ENCODE data around the gene ZSCAN9.

Gene ZSCAN9

GRCh38 chr6:28263922-28264321 lies 38.8 kb downstream of the ZSCAN9 start:
- Mint-ChIP-seq H3K36me3 (ENCODE audit: insufficient read depth) (no peaks in the 10 kb centered on the region), H3K9me3 (no peaks in the 10 kb centered on the region), H3K27me3 (peaks cover 21% of the 10 kb centered on the region), H3K4me3 (no peak overlapping the region), H3K4me1 (no peaks in the 10 kb centered on the region), H3K27ac (ENCODE audit: low read depth) (no peak overlapping the region)
- ATAC-seq (replicated peaks; ENCODE audit: extremely low read depth, poor library complexity, severe bottlenecking), result no peak
- no peak for DNase-seq (ENCODE audit: low spot score in 2 of 2)

GRCh38 chr6:28264834-28265401 lies 39.8 kb downstream of the ZSCAN9 start:
- H3K9me3 Mint-ChIP-seq, result no peaks in the 10 kb centered on the region
- DNase-seq (ENCODE audit: low spot score in 2 of 2), result no peak
- no peak for ATAC-seq (replicated peaks; ENCODE audit: extremely low read depth, poor library complexity, severe bottlenecking)
- peaks cover 14% of the 10 kb centered on the region for H3K27me3 Mint-ChIP-seq
- H3K36me3 Mint-ChIP-seq (ENCODE audit: insufficient read depth), result no peaks in the 10 kb centered on the region
- no peak overlapping the region for H3K4me3 Mint-ChIP-seq
- H3K4me1 Mint-ChIP-seq, result no peaks in the 10 kb centered on the region
- no peak overlapping the region for H3K27ac Mint-ChIP-seq (ENCODE audit: low read depth)

DNA sequence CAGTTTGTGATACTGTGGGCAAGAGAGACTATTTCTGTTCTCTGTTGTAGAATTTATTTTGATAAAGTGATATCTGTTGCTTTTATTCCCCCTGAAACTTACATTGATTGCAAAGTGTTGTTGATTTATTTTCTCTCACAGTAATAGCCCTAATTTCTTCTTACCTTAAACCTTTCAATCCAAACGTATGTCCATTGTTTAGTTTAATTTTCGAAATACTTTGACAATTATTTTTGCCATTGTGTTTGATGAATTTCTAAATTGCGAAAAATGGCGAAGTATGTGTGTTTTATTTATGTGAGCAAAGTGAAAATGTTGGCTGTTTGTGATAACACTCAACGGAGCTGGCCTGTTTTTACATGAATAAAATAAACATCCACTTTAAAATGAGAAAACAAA lies 41.5 kb downstream of the ZSCAN9 start:
- Mint-ChIP-seq H3K4me1 (no peaks in the 10 kb centered on the region), H3K36me3 (ENCODE audit: insufficient read depth) (peaks cover 2% of the 10 kb centered on the region), H3K9me3 (no peaks in the 10 kb centered on the region), H3K27me3 (peaks cover 3% of the 10 kb centered on the region), H3K4me3 (no peak overlapping the region), H3K27ac (ENCODE audit: low read depth) (no peak overlapping the region)
- DNase-seq (ENCODE audit: low spot score in 2 of 2), result no peak
- no peak for ATAC-seq (replicated peaks; ENCODE audit: extremely low read depth, poor library complexity, severe bottlenecking)

GRCh38 chr6:28266962-28267694 lies 42.1 kb downstream of the ZSCAN9 start, which contains the start of gene ZSCAN26:
Gene ZSCAN26 (plus strand): TSS chr6:28267143. CDS start chr6:28271920, 4,777 bp downstream.
- DNase-seq (ENCODE audit: low spot score in 2 of 2) (peak; percentile 83 to 88), ATAC-seq (replicated peaks; ENCODE audit: extremely low read depth, poor library complexity, severe bottlenecking) (peak; percentile 98)
- Mint-ChIP-seq H3K4me1 (no peaks in the 10 kb centered on the region), H3K27me3 (no peaks in the 10 kb centered on the region), H3K27ac (ENCODE audit: low read depth) (no peak within 1 kb of the TSS), H3K9me3 (no peaks in the 10 kb centered on the region), H3K36me3 (ENCODE audit: insufficient read depth) (peaks cover 7% of the 10 kb centered on the region), H3K4me3 (no peak within 1 kb of the TSS)

GRCh38 chr6:28267695-28268059 lies 42.6 kb downstream of the ZSCAN9 start:
- Mint-ChIP-seq H3K36me3 (ENCODE audit: insufficient read depth) (peaks cover 10% of the 10 kb centered on the region), H3K4me3 (no peak overlapping the region), H3K4me1 (no peaks in the 10 kb centered on the region), H3K9me3 (no peaks in the 10 kb centered on the region), H3K27ac (ENCODE audit: low read depth) (no peak overlapping the region), H3K27me3 (no peaks in the 10 kb centered on the region)
- DNase-seq (ENCODE audit: low spot score in 2 of 2) (no peak), ATAC-seq (replicated peaks; ENCODE audit: extremely low read depth, poor library complexity, severe bottlenecking) (no peak)

DNA sequence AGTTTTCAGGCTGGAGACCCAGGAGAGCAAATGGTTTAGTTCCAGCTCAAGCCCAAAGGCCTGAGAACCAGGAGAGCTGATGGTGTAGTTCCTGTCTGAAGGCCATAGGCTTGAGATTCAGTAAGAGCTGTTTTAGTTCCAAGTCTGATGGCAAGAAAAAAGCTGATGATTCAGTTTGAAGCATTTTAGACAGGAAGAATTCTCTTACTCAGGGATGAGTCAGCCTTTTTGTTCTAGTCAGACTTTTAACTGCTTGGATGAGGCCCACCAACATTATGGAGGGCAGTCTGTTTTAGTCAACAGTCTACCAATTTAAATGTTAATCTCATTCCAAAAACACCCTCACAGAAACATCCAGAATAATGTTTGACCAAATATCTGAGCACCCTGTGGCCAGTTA lies 44.4 kb downstream of the ZSCAN9 start:
- no peaks in the 10 kb centered on the region for H3K4me1 Mint-ChIP-seq
- H3K27ac Mint-ChIP-seq (ENCODE audit: low read depth), result no peak overlapping the region
- no peak for ATAC-seq (replicated peaks; ENCODE audit: extremely low read depth, poor library complexity, severe bottlenecking)
- peaks cover 26% of the 10 kb centered on the region for H3K36me3 Mint-ChIP-seq (ENCODE audit: insufficient read depth)
- no peaks in the 10 kb centered on the region for H3K9me3 Mint-ChIP-seq
- no peak for DNase-seq (ENCODE audit: low spot score in 2 of 2)
- no peak overlapping the region for H3K4me3 Mint-ChIP-seq
- no peaks in the 10 kb centered on the region for H3K27me3 Mint-ChIP-seq

GRCh38 chr6:28274888-28275287 lies 49.8 kb downstream of the ZSCAN9 start:
- H3K4me1 Mint-ChIP-seq, result peaks cover 6% of the 10 kb centered on the region
- H3K27ac Mint-ChIP-seq (ENCODE audit: low read depth), result no peak overlapping the region
- H3K4me3 Mint-ChIP-seq, result no peak overlapping the region
- no peaks in the 10 kb centered on the region for H3K27me3 Mint-ChIP-seq
- no peaks in the 10 kb centered on the region for H3K9me3 Mint-ChIP-seq
- ATAC-seq (replicated peaks; ENCODE audit: extremely low read depth, poor library complexity, severe bottlenecking) (no peak), DNase-seq (ENCODE audit: low spot score in 2 of 2) (no peak)
- peaks cover 41% of the 10 kb centered on the region for H3K36me3 Mint-ChIP-seq (ENCODE audit: insufficient read depth)

GRCh38 chr6:28277746-28278145 lies 52.7 kb downstream of the ZSCAN9 start:
- no peak overlapping the region for H3K27ac Mint-ChIP-seq (ENCODE audit: low read depth)
- no peak for DNase-seq (ENCODE audit: low spot score in 2 of 2)
- H3K4me1 Mint-ChIP-seq, result peaks cover 16% of the 10 kb centered on the region
- H3K4me3 Mint-ChIP-seq, result no peak overlapping the region
- peaks cover 32% of the 10 kb centered on the region for H3K36me3 Mint-ChIP-seq (ENCODE audit: insufficient read depth)
- ATAC-seq (replicated peaks; ENCODE audit: extremely low read depth, poor library complexity, severe bottlenecking), result no peak
- no peaks in the 10 kb centered on the region for H3K9me3 Mint-ChIP-seq
- peaks cover 13% of the 10 kb centered on the region for H3K27me3 Mint-ChIP-seq

GRCh38 chr6:28280595-28281287 lies 55.7 kb downstream of the ZSCAN9 start:
- Mint-ChIP-seq H3K9me3 (no peaks in the 10 kb centered on the region), H3K27me3 (peaks cover 15% of the 10 kb centered on the region), H3K4me3 (peak overlapping the region; percentile 65), H3K27ac (ENCODE audit: low read depth) (peak overlapping the region; percentile 29), H3K4me1 (peaks cover 10% of the 10 kb centered on the region), H3K36me3 (ENCODE audit: insufficient read depth) (peaks cover 8% of the 10 kb centered on the region)
- no peak for ATAC-seq (replicated peaks; ENCODE audit: extremely low read depth, poor library complexity, severe bottlenecking)
- no peak for DNase-seq (ENCODE audit: low spot score in 2 of 2)

- Mint-ChIP-seq H3K4me1 (peaks cover 10% of the 10 kb centered on the region), H3K36me3 (ENCODE audit: insufficient read depth) (peaks cover 4% of the 10 kb centered on the region), H3K27me3 (peaks cover 15% of the 10 kb centered on the region), H3K27ac (ENCODE audit: low read depth) (peak within 1 kb of the TSS; percentile 29), H3K9me3 (no peaks in the 10 kb centered on the region), H3K4me3 (peak within 1 kb of the TSS; percentile 65)
- ATAC-seq (replicated peaks; ENCODE audit: extremely low read depth, poor library complexity, severe bottlenecking) (peak; percentile 72), DNase-seq (ENCODE audit: low spot score in 2 of 2) (peak in 1 of 2 donors; percentile 21)
Observed at GRCh38 chr6:28281288-28282064, 56.4 kb downstream of the ZSCAN9 start, which contains the start of gene PGBD1. Gene PGBD1 (plus strand): TSS chr6:28281572. CDS start chr6:28283814, 2,242 bp downstream.

DNA sequence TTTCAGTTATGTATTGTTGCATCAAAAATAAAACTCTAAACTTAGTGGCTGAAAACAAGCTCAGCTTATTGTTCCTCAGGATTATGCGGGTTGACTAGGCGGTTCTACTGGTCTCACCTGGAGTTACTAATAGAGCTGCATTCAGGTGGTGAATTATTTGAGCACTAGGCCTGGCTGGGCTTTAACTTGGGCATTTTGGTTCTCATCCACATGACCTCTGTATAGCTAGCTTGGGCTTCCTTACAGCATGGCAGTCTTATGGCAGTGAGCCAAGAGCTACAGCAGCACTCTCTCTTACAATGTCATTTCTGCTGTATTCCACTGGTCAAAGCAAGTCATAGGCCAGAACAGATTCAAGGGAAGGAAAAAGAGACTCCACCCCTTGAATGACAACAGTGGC lies 57.9 kb downstream of the ZSCAN9 start:
- DNase-seq (ENCODE audit: low spot score in 2 of 2), result no peak
- no peak overlapping the region for H3K27ac Mint-ChIP-seq (ENCODE audit: low read depth)
- no peaks in the 10 kb centered on the region for H3K9me3 Mint-ChIP-seq
- H3K36me3 Mint-ChIP-seq (ENCODE audit: insufficient read depth), result peaks cover 1% of the 10 kb centered on the region
- ATAC-seq (replicated peaks; ENCODE audit: extremely low read depth, poor library complexity, severe bottlenecking), result no peak
- peaks cover 10% of the 10 kb centered on the region for H3K4me1 Mint-ChIP-seq
- H3K4me3 Mint-ChIP-seq, result no peak overlapping the region
- peaks cover 15% of the 10 kb centered on the region for H3K27me3 Mint-ChIP-seq

Data from central memory CD8-positive, alpha-beta T cell (primary cell).